ENCODE results near the gene CACNG5.

CACNG5 gene

GRCh38 chr17:66834919-66835454 is at the start of gene CACNG5:
TSS of gene CACNG5 (plus strand) at chr17:66835117. CDS start at chr17:66877333, 42,216 bp downstream.
- Mint-ChIP-seq H3K27ac (no peak within 1 kb of the TSS), H3K36me3 (no peaks in the 10 kb centered on the region)
- ATAC-seq, result no peak

GRCh38 chr17:66786107-66786506 is 48.8 kb upstream of the CACNG5 start:
- no peak overlapping the region for H3K27ac Mint-ChIP-seq
- peaks cover 4% of the 10 kb centered on the region for H3K27me3 Mint-ChIP-seq
- no peaks in the 10 kb centered on the region for H3K36me3 Mint-ChIP-seq
- no peaks in the 10 kb centered on the region for H3K9me3 Mint-ChIP-seq
- H3K4me3 Mint-ChIP-seq, result no peak overlapping the region
- H3K4me1 Mint-ChIP-seq, result peaks cover 3% of the 10 kb centered on the region
- ATAC-seq, result no peak

More at GRCh38 chr17:66834919-66835454, at the start of gene CACNG5:
- H3K9me3 Mint-ChIP-seq, result no peaks in the 10 kb centered on the region
- peaks cover 2% of the 10 kb centered on the region for H3K4me1 Mint-ChIP-seq
- H3K4me3 Mint-ChIP-seq, result no peak within 1 kb of the TSS
- H3K27me3 Mint-ChIP-seq, result peaks cover 60% of the 10 kb centered on the region

- peaks cover 12% of the 10 kb centered on the region for H3K27me3 Mint-ChIP-seq
- ATAC-seq, result no peak
- H3K4me3 Mint-ChIP-seq, result no peak overlapping the region
- H3K9me3 Mint-ChIP-seq, result no peaks in the 10 kb centered on the region
- no peak overlapping the region for H3K27ac Mint-ChIP-seq
- no peaks in the 10 kb centered on the region for H3K36me3 Mint-ChIP-seq
- peaks cover 10% of the 10 kb centered on the region for H3K4me1 Mint-ChIP-seq
Measured at GRCh38 chr17:66787914-66788313, 47.0 kb upstream of the CACNG5 start.

GRCh38 chr17:66789093-66789492 is 45.8 kb upstream of the CACNG5 start:
- no peaks in the 10 kb centered on the region for H3K36me3 Mint-ChIP-seq
- no peak overlapping the region for H3K4me3 Mint-ChIP-seq
- H3K27ac Mint-ChIP-seq, result no peak overlapping the region
- ATAC-seq, result no peak
- H3K9me3 Mint-ChIP-seq, result no peaks in the 10 kb centered on the region
- H3K4me1 Mint-ChIP-seq, result peaks cover 10% of the 10 kb centered on the region
- H3K27me3 Mint-ChIP-seq, result peaks cover 12% of the 10 kb centered on the region

- no peak overlapping the region for H3K4me3 Mint-ChIP-seq
- peaks cover 10% of the 10 kb centered on the region for H3K4me1 Mint-ChIP-seq
- H3K27ac Mint-ChIP-seq, result no peak overlapping the region
- no peaks in the 10 kb centered on the region for H3K36me3 Mint-ChIP-seq
- no peak for ATAC-seq
- peaks cover 12% of the 10 kb centered on the region for H3K27me3 Mint-ChIP-seq
- H3K9me3 Mint-ChIP-seq, result no peaks in the 10 kb centered on the region
Measured at GRCh38 chr17:66789961-66790437, 44.9 kb upstream of the CACNG5 start.

- ATAC-seq, result no peak
- no peaks in the 10 kb centered on the region for H3K9me3 Mint-ChIP-seq
- H3K4me3 Mint-ChIP-seq, result no peak overlapping the region
- H3K27ac Mint-ChIP-seq, result no peak overlapping the region
- no peaks in the 10 kb centered on the region for H3K36me3 Mint-ChIP-seq
- peaks cover 10% of the 10 kb centered on the region for H3K4me1 Mint-ChIP-seq
- H3K27me3 Mint-ChIP-seq, result peaks cover 12% of the 10 kb centered on the region
Measured at GRCh38 chr17:66790501-66791061, 44.3 kb upstream of the CACNG5 start.

GRCh38 chr17:66791347-66791746 is 43.6 kb upstream of the CACNG5 start:
- H3K27me3 Mint-ChIP-seq, result peaks cover 12% of the 10 kb centered on the region
- H3K4me3 Mint-ChIP-seq, result peak overlapping the region; percentile 68
- H3K36me3 Mint-ChIP-seq, result no peaks in the 10 kb centered on the region
- peaks cover 10% of the 10 kb centered on the region for H3K4me1 Mint-ChIP-seq
- H3K9me3 Mint-ChIP-seq, result no peaks in the 10 kb centered on the region
- ATAC-seq, result peak; percentile 57
- H3K27ac Mint-ChIP-seq, result peak overlapping the region; percentile 54

- H3K4me3 Mint-ChIP-seq, result no peak overlapping the region
- H3K36me3 Mint-ChIP-seq, result no peaks in the 10 kb centered on the region
- no peak for ATAC-seq
- peaks cover 12% of the 10 kb centered on the region for H3K27me3 Mint-ChIP-seq
- H3K27ac Mint-ChIP-seq, result no peak overlapping the region
- no peaks in the 10 kb centered on the region for H3K9me3 Mint-ChIP-seq
- H3K4me1 Mint-ChIP-seq, result peaks cover 10% of the 10 kb centered on the region
Measured at GRCh38 chr17:66793814-66794213, 41.1 kb upstream of the CACNG5 start.

GRCh38 chr17:66795486-66795885 is 39.4 kb upstream of the CACNG5 start:
- Mint-ChIP-seq H3K36me3 (no peaks in the 10 kb centered on the region), H3K27me3 (peaks cover 12% of the 10 kb centered on the region), H3K27ac (no peak overlapping the region), H3K4me3 (no peak overlapping the region), H3K9me3 (no peaks in the 10 kb centered on the region), H3K4me1 (peaks cover 10% of the 10 kb centered on the region)
- ATAC-seq, result no peak

GRCh38 chr17:66799849-66800537 is 34.9 kb upstream of the CACNG5 start:
- ATAC-seq, result no peak
- Mint-ChIP-seq H3K36me3 (no peaks in the 10 kb centered on the region), H3K9me3 (no peaks in the 10 kb centered on the region), H3K27ac (no peak overlapping the region), H3K4me3 (no peak overlapping the region), H3K27me3 (no peaks in the 10 kb centered on the region), H3K4me1 (no peaks in the 10 kb centered on the region)

- Mint-ChIP-seq H3K9me3 (no peaks in the 10 kb centered on the region), H3K27me3 (peaks cover 29% of the 10 kb centered on the region), H3K27ac (no peak overlapping the region), H3K4me3 (no peak overlapping the region), H3K36me3 (no peaks in the 10 kb centered on the region), H3K4me1 (no peaks in the 10 kb centered on the region)
- no peak for ATAC-seq
Measured at GRCh38 chr17:66803474-66803951, 31.4 kb upstream of the CACNG5 start.

GRCh38 chr17:66805567-66805966 is 29.4 kb upstream of the CACNG5 start:
- no peaks in the 10 kb centered on the region for H3K4me1 Mint-ChIP-seq
- H3K36me3 Mint-ChIP-seq, result no peaks in the 10 kb centered on the region
- H3K4me3 Mint-ChIP-seq, result no peak overlapping the region
- no peaks in the 10 kb centered on the region for H3K9me3 Mint-ChIP-seq
- H3K27ac Mint-ChIP-seq, result no peak overlapping the region
- peaks cover 33% of the 10 kb centered on the region for H3K27me3 Mint-ChIP-seq
- ATAC-seq, result no peak

GRCh38 chr17:66807182-66807581 is 27.7 kb upstream of the CACNG5 start:
- Mint-ChIP-seq H3K36me3 (no peaks in the 10 kb centered on the region), H3K4me3 (no peak overlapping the region), H3K4me1 (no peaks in the 10 kb centered on the region), H3K9me3 (no peaks in the 10 kb centered on the region), H3K27me3 (peaks cover 44% of the 10 kb centered on the region), H3K27ac (no peak overlapping the region)
- no peak for ATAC-seq

GRCh38 chr17:66809408-66809807 is 25.5 kb upstream of the CACNG5 start:
- Mint-ChIP-seq H3K27ac (no peak overlapping the region), H3K36me3 (no peaks in the 10 kb centered on the region)

GRCh38 chr17:66810951-66811682 is 23.8 kb upstream of the CACNG5 start:
- Mint-ChIP-seq H3K9me3 (peaks cover 4% of the 10 kb centered on the region), H3K36me3 (no peaks in the 10 kb centered on the region), H3K27ac (no peak overlapping the region), H3K4me1 (no peaks in the 10 kb centered on the region), H3K27me3 (peaks cover 60% of the 10 kb centered on the region), H3K4me3 (no peak overlapping the region)
- ATAC-seq, result no peak

More at GRCh38 chr17:66809408-66809807, 25.5 kb upstream of the CACNG5 start:
- Mint-ChIP-seq H3K9me3 (peaks cover 4% of the 10 kb centered on the region), H3K4me1 (no peaks in the 10 kb centered on the region), H3K4me3 (no peak overlapping the region), H3K27me3 (peaks cover 66% of the 10 kb centered on the region)
- ATAC-seq, result no peak

All from stimulated activated memory B cell treated with anti-CD40 and anti-IgM and Interleukin-4, amounts not matched to agents 10 μg/mL and 1 μg/mL and 100 μg/mL, for 72 hours (primary cell).